ENCODE data around the gene TADA2B.

TADA2B gene, protein sequence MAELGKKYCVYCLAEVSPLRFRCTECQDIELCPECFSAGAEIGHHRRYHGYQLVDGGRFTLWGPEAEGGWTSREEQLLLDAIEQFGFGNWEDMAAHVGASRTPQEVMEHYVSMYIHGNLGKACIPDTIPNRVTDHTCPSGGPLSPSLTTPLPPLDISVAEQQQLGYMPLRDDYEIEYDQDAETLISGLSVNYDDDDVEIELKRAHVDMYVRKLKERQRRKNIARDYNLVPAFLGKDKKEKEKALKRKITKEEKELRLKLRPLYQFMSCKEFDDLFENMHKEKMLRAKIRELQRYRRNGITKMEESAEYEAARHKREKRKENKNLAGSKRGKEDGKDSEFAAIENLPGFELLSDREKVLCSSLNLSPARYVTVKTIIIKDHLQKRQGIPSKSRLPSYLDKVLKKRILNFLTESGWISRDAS

DNA sequence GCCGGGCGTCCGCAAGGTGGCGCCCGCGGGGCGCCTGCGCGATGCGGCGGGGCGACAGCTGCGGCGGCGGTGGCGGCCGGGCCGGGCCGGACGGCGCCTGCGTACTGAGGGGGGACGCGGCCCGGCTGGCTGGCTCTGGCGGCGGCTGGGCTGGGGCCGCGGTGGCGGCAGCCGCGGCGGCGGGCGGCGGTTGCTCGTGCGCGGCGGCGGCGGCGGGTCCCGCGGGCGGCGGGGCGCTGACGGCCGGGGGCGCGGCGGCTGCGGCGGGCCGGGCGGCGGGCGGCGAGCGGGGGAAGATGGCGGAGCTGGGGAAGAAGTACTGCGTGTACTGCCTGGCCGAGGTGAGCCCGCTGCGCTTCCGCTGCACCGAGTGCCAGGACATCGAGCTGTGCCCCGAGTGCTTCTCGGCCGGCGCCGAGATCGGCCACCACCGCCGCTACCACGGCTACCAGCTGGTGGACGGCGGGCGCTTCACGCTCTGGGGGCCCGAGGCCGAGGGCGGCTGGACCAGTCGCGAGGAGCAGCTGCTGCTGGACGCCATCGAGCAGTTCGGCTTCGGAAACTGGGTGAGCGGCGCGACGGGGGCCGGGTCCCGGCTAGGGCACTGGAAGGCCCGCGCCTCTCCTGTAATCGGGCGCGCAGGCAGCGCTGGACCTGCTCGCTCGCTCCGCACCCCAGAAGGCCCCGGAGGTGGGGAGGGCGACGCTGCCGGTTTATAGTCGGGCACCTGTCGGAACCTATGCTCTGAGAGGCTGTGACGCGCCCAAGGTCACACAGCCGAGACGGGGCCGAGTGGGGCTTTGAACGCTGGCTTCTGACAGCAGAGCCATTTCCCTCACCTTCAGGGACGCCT is at the start of gene TADA2B:
TADA2B (plus strand) TSS at position 89 of the 853 bp plus-strand sequence; CDS start at position 297, 208 bp downstream.
- peak; percentile 35 to 38 for DNase-seq (ENCODE audit: low read depth in 1 of 2, low spot score in 1 of 2)

DNA sequence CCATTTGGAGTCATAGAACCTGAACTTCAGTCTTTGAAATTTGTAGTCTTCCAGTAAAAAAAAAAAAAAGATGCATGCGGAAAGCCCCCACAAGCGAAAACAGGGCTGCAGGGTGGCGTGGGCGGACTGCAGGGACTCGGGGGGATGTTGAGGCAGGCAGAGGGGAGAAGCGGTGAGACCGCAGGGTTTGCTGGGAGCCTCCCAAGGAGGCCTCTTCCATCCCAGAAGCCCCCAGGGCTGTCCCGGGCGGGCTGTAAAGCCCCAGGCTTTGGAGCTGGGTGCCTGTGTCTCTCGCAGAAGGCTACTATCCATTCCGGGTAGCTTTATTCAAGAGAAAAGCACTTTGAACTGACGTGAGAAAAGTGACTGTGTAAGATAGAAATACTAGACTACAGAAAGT is 46.7 kb upstream of the TADA2B start:
- DNase-seq (ENCODE audit: low read depth in 1 of 2, low spot score in 1 of 2): no peak

- DNase-seq (ENCODE audit: low read depth in 1 of 2, low spot score in 1 of 2): no peak
These were observed 43.7 kb upstream of the TADA2B start for GRCh38 chr4:6999172-7000086.

DNA sequence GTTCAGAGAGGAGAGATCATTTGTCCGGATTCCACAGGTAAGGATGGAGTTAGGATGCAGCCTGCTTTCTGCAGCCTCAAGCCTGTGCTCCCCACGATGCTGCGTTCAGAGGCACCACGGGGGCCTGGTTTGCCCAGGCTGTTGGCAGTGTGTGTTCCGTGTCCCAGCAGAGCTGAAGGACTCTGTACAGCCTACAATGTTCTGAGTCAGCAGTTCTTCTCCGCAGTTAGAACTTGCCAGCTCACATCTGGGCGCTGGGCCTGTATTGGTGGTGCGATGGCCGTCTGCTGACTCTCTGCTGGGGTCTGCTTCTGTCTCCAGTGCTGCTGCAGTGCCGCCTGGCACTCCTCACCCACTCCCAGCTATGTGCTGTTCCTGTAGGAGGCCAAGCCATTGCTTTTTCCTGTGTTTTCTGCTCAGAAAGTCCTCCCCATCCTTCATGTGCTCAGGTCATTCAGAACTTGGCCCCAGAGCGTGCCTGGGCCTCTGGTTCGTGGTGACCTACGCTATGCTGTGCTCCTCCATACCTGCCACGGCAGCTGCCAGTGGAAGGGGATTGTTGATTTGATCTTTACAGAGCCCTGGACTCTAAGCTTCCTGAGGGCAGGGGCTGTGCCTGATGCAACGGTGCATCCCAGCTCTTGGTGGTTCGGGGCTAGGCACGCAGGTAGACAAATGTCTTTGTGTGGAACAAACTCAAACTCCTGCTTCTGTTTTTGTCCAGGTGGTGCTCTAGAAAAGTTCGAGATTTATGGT is 42.6 kb upstream of the TADA2B start:
- no peak for DNase-seq (ENCODE audit: low read depth in 1 of 2, low spot score in 1 of 2)

DNA sequence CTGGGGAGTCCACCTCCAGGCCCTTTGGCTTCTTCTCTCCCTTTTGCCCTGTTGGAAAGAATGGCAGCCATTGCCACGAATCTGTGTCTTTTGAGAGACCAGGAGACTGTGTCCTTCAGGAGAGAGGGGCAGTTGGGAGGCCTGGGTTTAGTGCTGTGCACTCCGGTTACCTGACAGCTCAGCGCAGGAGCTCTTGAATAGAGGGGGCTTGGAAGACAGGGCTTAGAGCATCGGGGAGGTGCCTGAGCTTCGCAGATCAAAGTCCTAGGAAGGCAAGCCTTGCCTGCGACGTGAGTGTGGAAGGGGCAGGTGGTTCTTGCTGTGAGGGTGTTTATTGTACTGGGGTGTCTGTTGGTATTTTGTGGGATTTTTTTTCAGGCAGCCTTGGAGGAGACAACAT is 41.9 kb upstream of the TADA2B start:
- DNase-seq (ENCODE audit: low read depth in 1 of 2, low spot score in 1 of 2): no peak

- DNase-seq (ENCODE audit: low read depth in 1 of 2, low spot score in 1 of 2): no peak
These were observed 40.8 kb upstream of the TADA2B start for GRCh38 chr4:7002336-7002735.

DNA sequence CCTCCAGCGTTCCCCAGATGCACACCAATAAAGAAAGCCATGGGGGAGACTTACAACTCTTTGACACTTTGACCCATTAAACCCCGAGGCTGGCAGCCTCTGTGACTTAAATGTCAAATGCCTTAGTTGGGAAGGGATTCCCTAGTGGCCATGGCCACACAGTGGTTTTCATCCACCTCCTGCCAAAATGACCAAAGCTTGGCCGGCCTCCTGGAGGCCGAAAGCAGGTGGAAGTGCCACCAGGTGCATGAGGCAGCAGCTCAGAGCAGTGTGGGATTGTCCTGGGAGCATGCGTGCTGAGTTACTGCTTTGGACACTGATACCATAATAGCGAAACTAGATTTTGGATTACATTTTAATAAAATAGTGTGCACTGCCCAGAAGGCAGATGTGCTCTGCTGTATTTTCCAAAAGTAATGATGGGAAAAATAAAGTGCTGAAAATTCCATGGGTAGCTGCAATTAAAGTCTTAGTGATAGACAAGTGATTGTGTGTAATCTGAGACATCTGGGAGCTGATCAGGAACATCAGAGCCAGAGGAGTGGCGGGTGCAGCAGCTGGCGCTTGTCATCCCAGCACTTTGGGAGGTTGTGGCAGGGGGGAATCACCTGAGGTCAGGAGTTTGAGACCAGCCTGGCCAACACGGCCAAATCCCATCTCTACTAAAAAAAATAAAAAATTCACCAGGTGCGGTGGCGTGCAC is 39.8 kb upstream of the TADA2B start:
- DNase-seq (ENCODE audit: low read depth in 1 of 2, low spot score in 1 of 2): no peak

- DNase-seq (ENCODE audit: low read depth in 1 of 2, low spot score in 1 of 2): no peak
These were observed 39.3 kb upstream of the TADA2B start for GRCh38 chr4:7003879-7004240.

DNA sequence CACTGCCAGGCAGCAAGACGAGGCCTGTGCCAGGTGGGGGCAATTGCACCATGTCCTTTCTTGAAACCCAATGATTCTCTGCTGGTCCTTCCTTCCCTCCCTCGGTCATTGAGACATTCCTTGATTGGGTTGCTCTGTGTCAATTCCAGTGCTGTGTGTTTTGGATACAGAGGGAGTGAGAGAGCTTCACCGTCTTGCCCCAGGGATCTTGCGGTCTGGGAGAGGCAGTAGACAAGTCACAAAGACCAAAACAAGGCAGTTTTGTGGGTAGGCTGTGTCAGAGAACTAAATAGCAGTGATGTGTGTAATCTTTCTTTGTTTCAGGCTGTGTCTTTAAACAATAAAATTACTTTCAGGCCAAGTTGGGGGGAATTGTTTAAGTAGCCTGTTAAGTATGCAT is 38.8 kb upstream of the TADA2B start:
- no peak for DNase-seq (ENCODE audit: low read depth in 1 of 2, low spot score in 1 of 2)

GRCh38 chr4:7005571-7005970 is 37.6 kb upstream of the TADA2B start:
- DNase-seq (ENCODE audit: low read depth in 1 of 2, low spot score in 1 of 2): no peak

- DNase-seq (ENCODE audit: low read depth in 1 of 2, low spot score in 1 of 2): no peak
These were observed 36.8 kb upstream of the TADA2B start for GRCh38 chr4:7006411-7006810.

GRCh38 chr4:7007142-7007907 is 35.8 kb upstream of the TADA2B start:
- no peak for DNase-seq (ENCODE audit: low read depth in 1 of 2, low spot score in 1 of 2)

GRCh38 chr4:7007944-7008343 is 35.2 kb upstream of the TADA2B start:
- DNase-seq (ENCODE audit: low read depth in 1 of 2, low spot score in 1 of 2): no peak

DNA sequence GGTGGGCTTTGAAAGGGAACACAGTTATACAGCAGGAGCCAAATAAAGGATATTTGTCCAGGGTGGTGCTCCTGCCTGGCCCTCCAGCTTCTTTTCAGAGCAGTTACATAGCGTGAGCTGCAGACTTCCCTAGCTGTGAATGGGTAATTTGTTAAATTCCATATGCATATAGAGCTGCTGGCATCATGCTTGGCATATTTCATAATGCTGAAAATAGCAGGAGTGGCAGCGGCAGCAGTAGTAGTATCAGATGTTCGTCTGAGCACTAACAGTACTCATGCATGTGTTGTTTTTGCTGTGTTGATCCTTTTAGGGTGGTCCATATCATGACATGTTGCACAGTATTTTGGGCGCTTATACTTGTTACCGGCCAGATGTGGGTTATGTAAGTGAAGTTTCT is 33.6 kb upstream of the TADA2B start:
- DNase-seq (ENCODE audit: low read depth in 1 of 2, low spot score in 1 of 2): no peak

DNA sequence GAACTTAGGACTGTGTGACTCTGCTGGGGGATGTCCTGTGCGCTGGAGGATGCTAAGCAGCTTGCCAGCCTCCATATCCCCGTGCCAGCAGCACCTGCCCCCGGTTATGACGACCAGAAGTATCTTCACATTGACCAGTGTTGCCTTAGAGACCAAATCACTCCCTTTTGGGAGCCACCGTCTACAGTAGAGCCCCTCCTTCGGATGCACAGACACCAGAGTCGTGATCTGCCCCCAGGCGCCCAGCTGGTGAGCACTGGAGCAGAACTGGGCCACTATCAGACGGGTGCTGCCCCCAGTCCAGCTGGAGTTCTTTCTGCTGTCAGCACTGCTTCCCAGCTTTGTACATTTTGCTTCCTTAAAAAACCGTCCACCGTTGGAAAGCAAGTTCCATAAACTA is 30.0 kb upstream of the TADA2B start:
- DNase-seq (ENCODE audit: low read depth in 1 of 2, low spot score in 1 of 2): no peak

GRCh38 chr4:7014815-7015214 is 28.4 kb upstream of the TADA2B start:
- no peak for DNase-seq (ENCODE audit: low read depth in 1 of 2, low spot score in 1 of 2)

DNA sequence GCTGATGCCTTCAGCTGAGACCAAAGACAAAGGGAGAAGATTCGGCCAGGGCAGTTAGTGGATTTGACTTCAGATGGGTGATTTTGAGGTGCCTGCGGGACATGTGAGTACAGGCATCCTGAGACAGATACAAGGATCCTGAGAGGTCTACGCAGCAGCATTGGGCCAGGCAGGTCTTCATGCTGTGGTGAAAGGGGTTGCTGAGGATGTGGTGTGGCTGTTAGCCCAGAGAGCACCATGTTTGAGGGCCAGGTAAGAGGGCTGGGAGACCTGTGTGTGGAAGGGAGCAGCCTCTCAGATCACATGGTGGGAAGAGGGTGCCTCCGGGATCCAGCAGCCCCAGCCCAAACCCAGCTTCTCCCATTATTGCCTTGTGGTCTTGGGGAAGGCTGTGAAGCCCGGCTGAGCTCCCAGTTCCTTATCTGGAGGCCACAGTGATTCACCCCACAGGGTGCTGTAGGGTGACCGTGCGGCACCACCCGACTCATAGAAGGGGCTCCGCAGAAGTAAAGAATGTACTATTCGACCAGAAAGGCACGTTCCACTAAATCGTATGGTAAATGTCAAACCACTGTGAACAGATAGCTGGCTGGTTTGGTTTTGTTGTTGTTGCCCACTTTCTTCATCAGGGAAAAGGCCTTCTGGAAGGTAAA is 27.7 kb upstream of the TADA2B start:
- no peak for DNase-seq (ENCODE audit: low read depth in 1 of 2, low spot score in 1 of 2)

DNA sequence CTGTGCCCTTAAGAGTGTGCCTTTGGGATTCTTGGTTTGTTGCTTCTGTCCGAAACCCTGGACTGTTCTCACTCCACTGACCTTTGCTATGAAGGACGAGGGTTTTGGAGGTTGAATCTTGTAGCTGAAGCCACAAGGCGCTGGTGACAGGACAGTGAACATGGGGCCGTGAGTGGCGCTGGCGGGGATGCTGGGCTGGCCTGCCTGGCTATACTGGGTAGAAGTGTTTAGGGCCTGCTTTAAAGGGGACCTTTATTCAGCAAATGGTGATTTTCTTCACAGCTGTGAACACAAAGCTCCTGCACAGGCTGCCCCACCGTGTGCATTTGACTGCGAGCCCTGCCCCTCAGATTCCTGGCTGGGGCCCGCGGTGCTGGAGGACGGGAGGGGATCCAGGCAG is 27.1 kb upstream of the TADA2B start:
- no peak for DNase-seq (ENCODE audit: low read depth in 1 of 2, low spot score in 1 of 2)

DNA sequence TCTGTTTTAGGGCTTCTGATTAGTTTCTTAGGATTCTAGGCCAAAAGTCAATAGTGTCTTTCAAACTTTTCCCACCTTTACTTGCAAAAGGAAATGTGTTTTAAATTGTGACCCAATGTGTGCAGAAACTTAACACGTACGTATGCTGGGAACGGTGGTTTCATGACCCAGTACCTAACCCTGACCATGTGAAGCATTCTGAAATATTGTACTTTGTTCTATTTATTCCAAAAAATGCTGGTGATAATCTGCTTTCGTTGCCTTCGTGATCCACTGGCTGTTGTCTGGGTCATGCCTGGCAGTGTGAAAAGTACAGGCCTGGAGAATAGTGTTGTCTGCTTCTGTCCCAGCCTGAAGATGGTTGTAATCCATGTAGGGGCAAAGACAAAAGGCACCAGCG is 26.7 kb upstream of the TADA2B start:
- no peak for DNase-seq (ENCODE audit: low read depth in 1 of 2, low spot score in 1 of 2)
